COLO829 (cell line): ENCODE measurements around the gene DNAJC11.

Experiments
- DNase-seq: peaks from one replicate; pipeline ENCODE4 v3.0.0; 2012; ENCODE audit warnings: low spot score

Gene DNAJC11

GRCh38 chr1:6599141-6599975 lies 102.3 kb downstream of the DNAJC11 start:
- DNase-seq: no peak

DNA sequence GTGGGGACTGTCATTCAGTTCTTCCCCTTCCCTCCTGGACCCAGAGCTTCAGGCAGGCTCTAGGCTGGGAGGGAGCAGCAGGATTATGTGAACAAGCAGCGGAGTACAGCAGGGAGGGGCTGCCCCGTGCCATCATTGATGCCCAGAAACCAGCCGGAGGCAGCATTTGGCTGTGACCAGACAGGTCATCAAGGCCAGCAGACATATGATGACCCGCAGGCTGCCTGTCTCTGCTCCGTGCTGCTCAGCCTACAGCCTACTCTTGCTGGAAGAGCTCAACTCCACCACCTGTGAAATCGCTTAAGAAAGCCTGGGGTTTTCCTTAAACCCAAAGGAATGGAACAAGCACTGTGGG lies 103.9 kb downstream of the DNAJC11 start:
- no peak for DNase-seq

DNA sequence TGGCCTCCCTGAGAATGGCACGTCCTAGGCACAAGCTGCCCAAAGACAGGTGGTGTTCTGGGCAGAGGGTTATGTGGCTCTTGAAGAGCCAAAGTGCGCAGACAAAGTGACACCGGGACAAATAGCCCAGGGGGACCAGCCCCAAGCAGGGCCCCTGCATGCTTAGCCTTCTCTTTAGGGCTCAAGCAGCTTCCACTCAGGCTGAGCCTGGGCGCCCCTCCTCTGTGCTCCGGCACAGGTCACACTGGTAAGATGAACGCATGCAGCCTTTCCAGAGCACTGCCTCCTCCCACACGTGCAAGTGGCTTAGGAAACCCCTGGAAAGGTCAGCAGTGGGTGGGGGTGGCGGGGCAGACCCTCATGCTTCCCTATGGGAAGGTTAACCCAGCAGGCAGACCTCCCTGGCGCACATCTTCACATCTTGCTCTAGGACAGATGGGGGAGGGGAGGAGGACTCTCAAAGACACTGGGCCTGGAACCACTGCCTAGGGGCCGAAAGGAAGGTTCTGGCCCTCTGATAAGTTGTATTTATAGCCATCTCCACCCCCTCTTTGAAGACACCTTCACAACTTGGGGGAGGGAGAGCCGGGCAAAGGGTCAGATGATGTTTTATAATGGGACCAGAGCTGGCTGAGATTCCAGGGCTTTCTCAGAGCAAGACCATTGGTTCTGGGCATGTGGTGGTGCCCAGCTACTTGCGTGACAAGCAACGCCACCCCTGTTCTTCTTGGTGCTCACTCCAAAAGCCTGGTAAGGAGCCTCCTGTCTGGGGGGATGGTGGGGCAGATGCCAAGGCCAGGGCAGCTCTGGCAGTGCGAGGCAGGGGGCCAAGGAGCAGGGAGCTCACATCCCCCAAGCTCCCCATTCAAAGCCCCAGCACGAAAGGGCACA lies 104.5 kb downstream of the DNAJC11 start:
- no peak for DNase-seq

GRCh38 chr1:6596351-6596750 lies 105.3 kb downstream of the DNAJC11 start:
- DNase-seq: no peak

- no peak for DNase-seq
These were observed 106.5 kb downstream of the DNAJC11 start for GRCh38 chr1:6594977-6595740.

GRCh38 chr1:6593810-6594209 lies 107.8 kb downstream of the DNAJC11 start:
- DNase-seq: no peak

DNA sequence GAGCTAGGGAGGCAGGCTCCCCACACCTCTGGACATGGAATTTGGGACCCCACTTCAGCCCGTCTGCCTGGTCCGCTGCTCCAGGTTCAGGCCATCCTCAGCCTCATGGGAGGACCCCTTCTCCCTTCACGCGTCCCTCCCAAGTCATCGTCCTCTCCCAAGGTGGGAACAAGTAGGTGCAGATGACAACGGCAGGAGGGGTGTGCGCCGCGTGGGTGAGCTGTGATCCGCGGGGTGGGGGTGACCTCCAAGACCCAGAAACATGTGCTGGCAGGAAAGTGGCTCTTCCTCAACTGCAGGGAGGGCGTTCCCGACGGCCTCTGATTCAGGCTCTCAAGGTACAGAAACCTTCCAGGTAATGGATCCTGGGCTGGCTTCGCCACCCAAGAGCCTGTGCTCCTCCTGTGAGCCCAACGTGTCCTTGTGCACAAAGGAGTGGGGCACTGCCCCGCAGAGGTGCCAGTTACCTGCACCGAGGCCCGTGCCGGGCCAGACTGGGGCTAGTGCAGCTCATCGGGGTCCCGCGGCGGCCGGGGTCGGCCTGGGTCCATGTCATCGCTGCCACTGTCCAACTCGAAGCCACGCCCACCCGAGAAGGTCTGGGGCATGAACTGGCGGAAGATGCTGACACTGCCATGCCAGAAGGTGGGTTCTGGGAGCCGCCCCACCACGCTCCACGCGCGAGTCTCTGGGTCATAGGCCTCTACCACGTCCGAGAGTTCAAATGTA lies 108.6 kb downstream of the DNAJC11 start:
- DNase-seq: no peak

- no peak for DNase-seq
These were observed 109.2 kb downstream of the DNAJC11 start for GRCh38 chr1:6592441-6592840.

GRCh38 chr1:6591644-6592043 lies 110.0 kb downstream of the DNAJC11 start:
- no peak for DNase-seq

DNA sequence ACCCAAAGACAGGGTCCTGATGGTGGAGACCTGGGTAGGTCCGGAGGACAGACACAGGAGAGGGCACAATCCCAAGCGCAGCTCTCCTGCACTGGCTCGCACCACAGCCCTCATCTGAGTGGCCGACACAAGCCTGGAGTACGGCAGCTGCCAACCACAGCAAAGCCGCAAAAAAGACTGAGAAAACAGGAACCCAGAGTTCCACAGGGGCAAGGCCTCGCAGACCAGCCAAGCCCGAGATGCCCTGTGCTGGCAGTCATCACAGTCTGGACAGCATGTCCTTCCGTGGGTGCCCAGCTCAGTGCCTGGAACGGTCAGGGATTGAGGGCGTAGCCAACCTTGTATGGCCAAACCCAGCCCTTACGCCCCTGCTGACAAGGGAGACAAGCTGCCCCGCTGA lies 110.4 kb downstream of the DNAJC11 start:
- no peak for DNase-seq

DNA sequence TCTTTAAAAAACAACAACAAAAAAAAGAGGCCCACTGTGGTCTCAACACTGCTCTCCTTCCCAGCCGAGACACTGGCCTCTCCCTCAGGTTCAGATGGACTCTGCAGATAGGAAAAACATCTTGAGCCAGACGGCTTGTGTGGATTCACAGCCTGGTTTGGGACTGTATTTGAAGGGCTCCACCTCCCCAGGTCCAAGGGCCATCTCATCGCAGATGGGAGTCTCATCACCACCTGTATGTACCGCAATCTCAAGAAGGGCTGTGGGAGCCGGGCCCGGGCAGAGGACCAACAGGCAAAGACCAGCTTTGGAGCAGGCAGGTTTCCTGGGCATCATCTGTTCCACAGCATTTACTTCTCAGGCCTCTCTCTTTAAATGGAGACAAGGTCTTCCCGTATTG lies 111.6 kb downstream of the DNAJC11 start:
- no peak for DNase-seq

GRCh38 chr1:6588893-6589520 lies 112.6 kb downstream of the DNAJC11 start:
- no peak for DNase-seq

DNA sequence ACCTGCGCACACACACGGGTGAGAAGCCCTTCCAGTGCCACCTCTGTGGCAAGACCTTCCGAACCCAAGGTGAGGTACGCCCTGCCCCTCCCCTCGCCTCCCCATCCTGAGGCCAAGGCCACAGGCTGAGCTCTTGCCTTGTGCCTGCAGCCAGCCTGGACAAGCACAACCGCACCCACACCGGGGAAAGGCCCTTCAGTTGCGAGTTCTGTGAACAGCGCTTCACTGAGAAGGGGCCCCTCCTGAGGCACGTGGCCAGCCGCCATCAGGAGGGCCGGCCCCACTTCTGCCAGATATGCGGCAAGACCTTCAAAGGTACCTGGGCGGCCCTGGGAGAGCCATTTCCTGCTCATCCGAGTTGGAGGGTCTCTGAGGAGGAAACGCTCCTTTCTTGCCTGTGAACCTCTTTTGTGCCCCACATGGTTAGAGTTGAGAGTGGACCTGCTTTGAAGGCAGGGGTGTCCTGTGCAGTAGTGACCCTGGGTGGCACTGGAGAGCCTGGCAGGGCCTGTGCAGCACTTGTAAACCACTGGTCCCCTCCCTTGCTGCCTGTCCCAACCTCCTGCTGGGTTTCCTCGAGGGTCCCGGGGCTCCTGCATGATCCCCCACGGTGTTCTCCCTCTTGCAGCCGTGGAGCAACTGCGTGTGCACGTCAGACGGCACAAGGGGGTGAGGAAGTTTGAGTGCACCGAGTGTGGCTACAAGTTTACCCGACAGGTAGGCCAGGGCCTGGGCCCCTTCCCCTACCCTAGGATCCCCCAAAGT lies 113.3 kb downstream of the DNAJC11 start:
- no peak for DNase-seq

DNA sequence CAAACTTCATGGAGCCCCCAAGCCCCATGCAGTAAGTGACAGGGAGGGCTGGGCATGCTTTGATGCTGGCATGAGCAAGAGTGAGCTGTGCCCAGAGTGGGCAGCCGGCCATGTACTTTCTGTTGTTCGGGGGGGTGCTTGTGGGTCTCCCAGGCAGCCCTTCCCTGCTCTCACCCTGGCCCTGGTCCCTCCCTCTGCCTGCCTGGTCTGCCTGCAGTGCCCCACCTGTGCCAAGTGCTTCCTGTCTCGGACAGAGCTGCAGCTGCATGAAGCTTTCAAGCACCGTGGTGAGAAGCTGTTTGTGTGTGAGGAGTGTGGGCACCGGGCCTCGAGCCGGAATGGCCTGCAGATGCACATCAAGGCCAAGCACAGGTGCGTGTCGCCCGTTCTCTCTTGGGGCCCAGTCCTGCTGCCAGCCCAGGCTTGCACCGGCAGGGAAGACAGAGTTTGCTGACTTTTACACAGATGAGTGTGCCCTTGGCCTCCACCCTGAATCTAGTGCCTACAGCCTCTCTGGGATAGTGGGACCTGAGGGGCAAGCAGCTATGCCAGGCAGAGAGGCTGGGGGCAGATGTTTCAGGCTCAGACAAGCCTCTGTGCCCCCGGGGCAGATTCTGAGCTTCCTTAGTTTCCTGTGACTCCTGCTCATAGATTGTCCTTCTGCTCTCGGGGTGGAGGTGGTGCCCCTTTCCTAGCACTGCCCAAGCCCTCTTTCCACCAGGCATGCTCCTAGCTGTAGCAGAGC lies 114.2 kb downstream of the DNAJC11 start:
- DNase-seq: no peak

DNA sequence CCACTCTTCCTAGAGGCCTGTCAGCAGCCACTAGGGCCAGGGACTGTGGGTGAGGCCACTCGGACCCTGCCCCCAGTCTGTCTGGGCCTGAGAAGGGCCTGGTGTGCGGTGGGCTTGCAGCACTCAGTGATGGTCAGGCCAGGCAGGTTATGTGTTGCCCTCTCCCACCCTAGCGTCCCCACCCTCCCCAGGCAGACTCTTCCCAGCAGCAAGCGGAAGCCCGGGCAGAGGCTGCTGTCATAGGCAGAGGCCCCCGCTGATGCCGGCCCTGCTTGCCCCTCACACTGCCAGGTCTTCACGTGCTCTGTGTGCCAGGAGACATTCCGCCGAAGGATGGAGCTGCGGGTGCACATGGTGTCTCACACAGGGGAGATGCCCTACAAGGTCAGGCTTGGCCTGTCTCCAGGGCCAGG lies 115.2 kb downstream of the DNAJC11 start:
- DNase-seq: no peak

- no peak for DNase-seq
These were observed 115.8 kb downstream of the DNAJC11 start for GRCh38 chr1:6585841-6586240.

DNA sequence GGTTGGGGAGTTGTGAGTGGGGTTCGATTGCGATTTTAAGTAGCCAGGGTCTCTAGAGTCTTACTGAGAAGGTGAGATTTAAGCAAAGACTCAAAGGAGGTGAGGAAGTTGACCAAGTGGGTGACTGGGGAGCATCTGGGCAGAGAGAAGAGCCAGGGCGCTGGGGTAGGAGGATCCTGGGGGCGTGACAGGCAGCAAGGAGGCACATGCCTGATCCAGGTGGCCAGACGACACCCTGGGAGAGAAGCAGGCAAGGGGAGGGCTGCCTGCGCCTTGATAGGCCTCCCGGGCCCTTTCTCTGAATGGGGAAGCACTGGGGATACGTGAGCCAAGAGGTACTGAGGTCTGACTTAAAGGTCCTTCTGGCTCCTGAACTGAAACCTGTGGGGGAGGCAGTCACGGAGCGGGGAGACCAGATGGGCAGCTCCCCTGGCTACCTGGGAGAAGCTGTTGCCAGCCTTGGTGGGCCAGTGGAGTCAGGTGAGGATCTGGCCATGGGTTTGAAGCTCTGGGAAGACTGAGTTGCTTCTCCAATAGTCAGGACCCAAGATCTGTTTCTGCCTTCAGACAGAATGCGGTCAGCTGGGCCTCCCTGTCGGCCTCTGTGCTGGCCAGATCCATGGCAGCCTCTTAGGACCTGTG lies 116.4 kb downstream of the DNAJC11 start:
- DNase-seq: no peak
